Lower lobe of right lung (tissue), 2 donors: ENCODE data around the gene CALCOCO2. TPM values are rescaled to one million over a fixed set of nuclear protein-coding genes. Genes with fewer than 3 reads are reported as not detected.

Experiments
- ATAC-seq, 2 donors: fragments of 200-7000 bp; cut with Tn5 transposase; one replicate each; pipeline ENCODE4 v1.9.1; 2020 to 2022; ENCODE audit warnings: mild to moderate bottlenecking in 2 of 2, moderate library complexity in 2 of 2
- DNase-seq: peaks from one replicate; pipeline ENCODE4 v3.0.0-alpha.2; 2020
- H3K27ac ChIP-seq: fragments of 200-600 bp; one replicate; pipeline ENCODE4 v1.8.0; 2022
- H3K27me3 ChIP-seq: fragments of 200-600 bp; one replicate; pipeline ENCODE4 v1.8.0; 2022; ENCODE audit warnings: low read depth
- H3K36me3 ChIP-seq: fragments of 200-600 bp; one replicate; pipeline ENCODE4 v1.8.0; 2022; ENCODE audit warnings: mild to moderate bottlenecking
- H3K4me1 ChIP-seq: fragments of 200-600 bp; one replicate; pipeline ENCODE4 v1.8.0; 2022
- H3K4me3 ChIP-seq: fragments of 200-600 bp; one replicate; pipeline ENCODE4 v1.8.0; 2022; ENCODE audit warnings: mild to moderate bottlenecking
- H3K9me3 ChIP-seq: fragments of 200-600 bp; one replicate; pipeline ENCODE4 v1.8.0; 2022
- intact Hi-C: fragments of 100-400 bp; cut with DNase I; formaldehyde crosslinking; loops from one replicate; pipeline ENCODE4 v1.11.0; 2022
- total RNA-seq: library from RNA; stranded (reverse); fragmentation: NEBNext Ultra II Directional; extraction: Animal tissue kit (Norgen Biotek cat#: 25700); gene quantifications from one replicate; pipeline ENCODE4 v1.2.1, GENCODE V29; 2021
- TF ChIP-seq, protein P1 (sequence below): fragments of 200-600 bp; IDR thresholded peaks from one replicate; pipeline ENCODE4 v1.8.0; 2022; ENCODE audit warnings: antibody characterized with exemption, mild to moderate bottlenecking
- donor health status: DM: no; HTN: yes; CAD: no; lungs with severe emphysema.

Gene CALCOCO2
- total RNA-seq, 1 donor from 2014 or later, result 174 TPM

DNA sequence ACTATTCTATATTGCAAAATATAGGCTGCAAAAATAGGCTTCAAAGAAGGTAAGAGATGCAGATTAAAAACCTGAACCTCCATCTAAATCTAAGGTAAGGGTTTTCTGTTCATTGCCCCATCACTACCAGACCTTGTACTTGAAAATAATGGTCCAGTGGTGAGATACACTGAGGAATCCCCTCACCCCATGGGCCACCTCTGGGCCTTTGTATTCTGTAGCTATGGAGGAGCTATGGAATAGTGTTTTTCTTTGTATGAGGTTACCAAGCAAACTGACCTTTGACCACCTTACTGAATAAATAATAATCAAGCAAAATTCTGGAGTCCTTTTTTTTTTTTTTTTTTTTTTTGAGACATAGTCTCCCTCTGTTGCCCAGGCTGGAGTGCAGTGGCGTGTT, 72.6 kb downstream of the CALCOCO2 start:
- H3K4me1 ChIP-seq, result no peaks in the 10 kb centered on the region
- no peaks in the 10 kb centered on the region for H3K9me3 ChIP-seq
- DNase-seq (no peak), ATAC-seq (no peak)
- TF ChIP-seq, protein P1, sequence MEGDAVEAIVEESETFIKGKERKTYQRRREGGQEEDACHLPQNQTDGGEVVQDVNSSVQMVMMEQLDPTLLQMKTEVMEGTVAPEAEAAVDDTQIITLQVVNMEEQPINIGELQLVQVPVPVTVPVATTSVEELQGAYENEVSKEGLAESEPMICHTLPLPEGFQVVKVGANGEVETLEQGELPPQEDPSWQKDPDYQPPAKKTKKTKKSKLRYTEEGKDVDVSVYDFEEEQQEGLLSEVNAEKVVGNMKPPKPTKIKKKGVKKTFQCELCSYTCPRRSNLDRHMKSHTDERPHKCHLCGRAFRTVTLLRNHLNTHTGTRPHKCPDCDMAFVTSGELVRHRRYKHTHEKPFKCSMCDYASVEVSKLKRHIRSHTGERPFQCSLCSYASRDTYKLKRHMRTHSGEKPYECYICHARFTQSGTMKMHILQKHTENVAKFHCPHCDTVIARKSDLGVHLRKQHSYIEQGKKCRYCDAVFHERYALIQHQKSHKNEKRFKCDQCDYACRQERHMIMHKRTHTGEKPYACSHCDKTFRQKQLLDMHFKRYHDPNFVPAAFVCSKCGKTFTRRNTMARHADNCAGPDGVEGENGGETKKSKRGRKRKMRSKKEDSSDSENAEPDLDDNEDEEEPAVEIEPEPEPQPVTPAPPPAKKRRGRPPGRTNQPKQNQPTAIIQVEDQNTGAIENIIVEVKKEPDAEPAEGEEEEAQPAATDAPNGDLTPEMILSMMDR, result no peak
- no peaks in the 10 kb centered on the region for H3K36me3 ChIP-seq
- H3K27ac ChIP-seq, result no peak overlapping the region
- no peaks in the 10 kb centered on the region for H3K27me3 ChIP-seq
- intact Hi-C loops, result no loop called here
- no peak overlapping the region for H3K4me3 ChIP-seq

DNA sequence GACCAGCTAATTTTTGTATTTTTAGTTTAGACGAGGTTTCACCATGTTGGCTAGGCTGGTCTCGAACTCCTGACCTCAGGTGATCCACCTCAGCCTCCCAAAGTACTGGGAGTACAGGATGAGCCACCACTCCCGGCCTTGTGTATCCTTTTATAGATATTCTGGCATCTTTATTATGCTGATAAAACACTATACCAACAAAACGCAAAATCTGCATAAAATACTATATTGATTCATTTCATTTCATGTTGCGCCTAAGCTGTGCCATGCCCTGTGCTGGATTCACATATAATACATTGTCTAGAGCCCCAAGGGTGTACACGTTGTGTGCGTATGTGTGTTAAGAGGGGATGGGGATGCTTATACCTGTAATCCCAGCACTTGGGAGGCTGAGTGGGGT, 73.6 kb downstream of the CALCOCO2 start:
- H3K27ac ChIP-seq, result no peak overlapping the region
- no peak for ATAC-seq
- peaks cover 2% of the 10 kb centered on the region for H3K4me1 ChIP-seq
- intact Hi-C loops, result no loop called here
- H3K9me3 ChIP-seq, result no peaks in the 10 kb centered on the region
- TF ChIP-seq, protein P1, result no peak
- H3K4me3 ChIP-seq, result no peak overlapping the region
- no peaks in the 10 kb centered on the region for H3K27me3 ChIP-seq
- DNase-seq, result no peak
- no peaks in the 10 kb centered on the region for H3K36me3 ChIP-seq

DNA sequence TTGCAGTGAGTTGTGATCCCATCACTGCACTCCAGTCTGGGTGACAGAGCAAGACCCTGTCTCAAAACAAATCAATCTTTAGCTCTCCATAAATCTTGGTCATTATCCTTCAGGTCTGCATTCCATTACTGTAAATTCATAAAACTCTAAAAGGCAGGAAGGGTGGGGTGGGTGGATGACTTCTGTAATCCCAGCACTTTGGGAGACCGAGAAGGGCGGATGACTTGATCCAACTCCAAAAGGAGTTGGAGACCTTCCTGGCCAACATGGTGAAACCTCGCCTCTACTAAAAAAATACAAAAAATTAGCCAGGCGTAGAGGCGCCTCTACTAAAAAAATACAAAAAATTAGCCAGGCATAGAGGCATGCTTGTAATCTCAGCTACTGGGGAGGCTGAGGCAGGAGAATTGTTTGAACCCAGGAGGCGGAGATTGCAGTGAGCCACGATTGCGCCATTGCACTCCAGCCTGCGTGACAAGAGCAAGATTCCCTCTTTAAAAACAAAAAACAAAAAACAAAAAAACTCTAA, 75.2 kb downstream of the CALCOCO2 start:
- H3K36me3 ChIP-seq, result peaks cover 8% of the 10 kb centered on the region
- intact Hi-C loops, result no loop called here

DNA sequence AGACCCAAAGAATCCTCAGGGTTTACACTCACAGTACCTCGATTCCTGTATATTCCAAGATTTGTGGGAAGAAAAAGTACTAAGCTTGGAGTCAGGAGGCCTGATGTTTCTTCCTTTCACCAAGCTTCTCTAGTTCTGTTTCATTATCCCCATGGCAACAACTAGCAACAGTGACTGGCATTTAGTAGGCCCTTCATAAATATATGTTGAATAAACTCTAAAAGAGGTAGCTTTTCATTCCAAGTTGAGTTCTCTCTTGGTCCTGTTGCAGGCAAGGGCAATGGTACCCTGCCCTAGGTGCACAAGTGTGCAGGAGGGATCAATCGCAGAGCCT, 76.8 kb downstream of the CALCOCO2 start:
- peak; percentile 4 to 17 for ATAC-seq
- Histone ChIP-seq H3K27ac (peak overlapping the region; percentile 84), H3K4me1 (peaks cover 22% of the 10 kb centered on the region), H3K36me3 (peaks cover 11% of the 10 kb centered on the region), H3K4me3 (peak overlapping the region; percentile 74), H3K27me3 (no peaks in the 10 kb centered on the region), H3K9me3 (no peaks in the 10 kb centered on the region)
- intact Hi-C loops, result no loop called here
- DNase-seq, result no peak
- TF ChIP-seq, protein P1, result no peak

More for the DNA sequence above, 75.2 kb downstream of the CALCOCO2 start:
- Histone ChIP-seq H3K27ac (no peak overlapping the region), H3K4me3 (no peak overlapping the region), H3K27me3 (no peaks in the 10 kb centered on the region), H3K4me1 (peaks cover 19% of the 10 kb centered on the region), H3K9me3 (no peaks in the 10 kb centered on the region)
- ATAC-seq, result no peak
- DNase-seq, result no peak
- TF ChIP-seq, protein P1, result no peak

DNA sequence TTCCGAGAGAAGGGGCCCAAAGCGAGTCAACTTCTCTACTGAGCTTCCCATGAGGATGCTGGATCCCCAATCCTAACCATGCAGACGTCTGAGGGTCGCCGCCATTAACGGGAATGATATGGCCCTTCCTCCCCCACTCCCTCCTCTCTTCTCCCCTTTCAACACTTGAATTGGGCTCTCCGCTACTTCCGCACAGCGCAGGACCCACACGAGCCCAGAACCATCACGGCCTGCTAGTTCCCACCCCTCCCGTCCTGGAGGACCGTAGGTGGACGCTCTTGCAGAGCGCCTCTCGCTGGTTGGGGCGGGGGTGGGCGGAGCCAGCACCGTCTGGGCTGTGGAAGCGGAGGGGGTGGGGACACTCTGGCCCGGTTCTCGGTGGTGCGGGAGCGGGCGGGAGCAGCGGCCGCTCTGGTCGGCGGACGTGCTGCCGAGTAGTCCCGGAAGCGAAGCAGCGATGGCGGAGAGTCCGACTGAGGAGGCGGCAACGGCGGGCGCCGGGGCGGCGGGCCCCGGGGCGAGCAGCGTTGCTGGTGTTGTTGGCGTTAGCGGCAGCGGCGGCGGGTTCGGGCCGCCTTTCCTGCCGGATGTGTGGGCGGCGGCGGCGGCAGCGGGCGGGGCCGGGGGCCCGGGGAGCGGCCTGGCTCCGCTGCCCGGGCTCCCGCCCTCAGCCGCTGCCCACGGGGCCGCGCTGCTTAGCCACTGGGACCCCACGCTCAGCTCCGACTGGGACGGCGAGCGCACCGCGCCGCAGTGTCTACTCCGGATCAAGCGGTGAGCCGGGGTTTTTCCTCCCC, 77.4 kb downstream of the CALCOCO2 start, which contains the start of gene UBE2Z:
UBE2Z (plus strand) TSS at position 361 of the 797 bp plus-strand sequence; CDS start at position 458, 97 bp downstream.
- TF ChIP-seq, protein P1, result peak; percentile 24
- H3K36me3 ChIP-seq, result peaks cover 17% of the 10 kb centered on the region
- H3K9me3 ChIP-seq, result no peaks in the 10 kb centered on the region
- peak within 1 kb of the TSS; percentile 84 for H3K27ac ChIP-seq
- peak within 1 kb of the TSS; percentile 74 for H3K4me3 ChIP-seq
- peaks cover 22% of the 10 kb centered on the region for H3K4me1 ChIP-seq
- ATAC-seq (peak; percentile 98 to 99), DNase-seq (peak; percentile 96)
- H3K27me3 ChIP-seq, result no peaks in the 10 kb centered on the region
- intact Hi-C loops, result no loop called here
